ENCODE measurements around the gene ERF.
"Not testable (repeated sequence)": the region's sequence is repeated elsewhere in the genome, so short reads cannot be mapped to it uniquely, and the experiment has no call there.

ERF gene

DNA sequence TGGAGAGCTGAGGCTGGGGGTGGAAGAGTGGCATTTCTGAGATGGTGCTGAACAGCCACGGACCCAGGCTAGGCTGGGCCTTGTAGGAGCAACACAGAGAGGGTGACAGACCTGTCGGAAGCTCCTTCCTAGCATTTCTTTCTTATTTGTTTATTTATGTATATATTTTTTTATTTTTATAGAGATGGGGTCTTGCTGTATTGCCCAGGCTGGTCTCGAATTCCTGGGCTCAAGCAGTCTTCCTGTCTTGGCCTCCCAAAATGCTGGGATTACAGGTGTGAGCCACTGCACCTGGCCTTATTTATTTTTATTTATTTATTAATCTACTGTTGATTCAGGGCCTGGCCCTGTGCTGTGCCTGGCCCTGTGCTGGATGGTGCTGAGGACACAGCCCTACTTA, 20.6 kb upstream of the ERF start:
- in situ Hi-C loops (cut with MboI; ENCODE audit: low sequenced_read_pairs), result no loop called here

DNA sequence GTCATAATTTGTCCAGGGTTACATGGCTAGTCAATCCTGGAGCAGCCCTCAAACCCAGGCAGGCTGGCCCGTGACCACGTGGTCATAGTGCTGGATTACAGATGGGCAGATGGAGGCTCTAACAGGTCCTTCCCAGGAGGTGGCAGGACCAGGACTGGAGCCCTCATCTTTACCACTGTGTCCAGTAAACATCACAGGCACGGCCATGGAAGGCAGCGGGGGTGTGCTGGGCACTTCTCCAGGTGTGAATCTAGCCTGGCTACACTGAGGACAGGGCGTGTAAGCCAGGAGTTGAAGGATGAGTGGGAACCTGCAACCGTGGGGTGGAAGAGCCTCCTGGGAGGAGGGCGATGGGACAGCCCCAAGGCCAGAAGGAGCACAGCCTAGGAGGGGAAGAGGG, 20.2 kb upstream of the ERF start:
- in situ Hi-C loops (cut with MboI; ENCODE audit: low sequenced_read_pairs), result no loop called here

GRCh38 chr19:42274065-42274682, 19.2 kb upstream of the ERF start:
- in situ Hi-C loops (cut with MboI; ENCODE audit: low sequenced_read_pairs), result no loop called here

GRCh38 chr19:42273407-42274064, 18.6 kb upstream of the ERF start:
- in situ Hi-C loops (cut with MboI; ENCODE audit: low sequenced_read_pairs), result no loop called here

GRCh38 chr19:42272989-42273406, 18.1 kb upstream of the ERF start:
- in situ Hi-C loops (cut with MboI; ENCODE audit: low sequenced_read_pairs), result no loop called here

DNA sequence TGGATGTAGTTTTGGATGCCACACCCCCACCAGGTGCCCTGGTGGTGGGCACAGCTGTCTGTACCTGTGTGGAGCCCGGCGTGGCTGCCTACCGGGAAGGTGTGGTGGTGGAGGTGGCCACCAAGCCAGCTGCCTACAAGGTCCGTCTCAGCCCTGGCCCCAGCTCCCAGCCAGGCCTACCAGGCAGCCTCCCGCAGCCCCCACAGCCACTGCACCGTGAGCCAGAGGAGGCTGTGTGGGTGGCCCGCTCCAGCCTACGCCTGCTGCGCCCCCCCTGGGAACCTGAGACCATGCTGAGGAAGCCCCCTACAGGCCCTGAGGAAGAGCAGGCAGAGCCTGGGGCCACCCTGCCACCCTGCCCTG, 17.6 kb upstream of the ERF start:
- in situ Hi-C loops (cut with MboI; ENCODE audit: low sequenced_read_pairs), result no loop called here

DNA sequence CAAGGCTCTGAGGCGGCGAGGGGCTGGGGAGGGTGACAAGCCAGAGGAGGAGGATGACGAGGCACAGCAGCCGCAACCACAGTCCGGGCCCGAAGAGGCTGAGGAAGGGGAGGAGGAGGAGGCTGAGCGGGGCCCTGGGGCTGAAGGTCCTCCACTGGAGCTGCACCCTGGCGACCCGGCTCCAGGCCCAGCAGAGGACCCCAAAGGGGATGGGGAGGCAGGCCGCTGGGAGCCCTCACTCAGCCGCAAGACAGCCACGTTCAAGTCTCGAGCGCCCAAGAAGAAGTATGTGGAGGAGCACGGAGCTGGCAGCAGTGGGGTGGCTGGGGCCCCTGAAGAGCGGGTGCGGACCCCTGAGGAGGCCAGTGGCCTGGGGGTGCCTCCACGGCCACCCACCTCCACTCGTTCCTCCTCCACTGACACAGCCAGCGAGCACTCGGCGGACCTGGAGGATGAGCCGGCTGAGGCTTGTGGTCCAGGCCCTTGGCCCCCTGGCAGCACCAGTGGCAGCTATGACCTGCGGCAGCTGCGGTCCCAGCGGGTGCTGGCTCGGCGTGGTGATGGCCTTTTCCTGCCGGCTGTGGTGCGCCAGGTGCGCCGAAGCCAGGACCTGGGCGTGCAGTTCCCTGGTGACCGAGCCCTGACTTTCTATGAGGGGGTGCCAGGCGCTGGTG, 17.1 kb upstream of the ERF start:
- in situ Hi-C loops (cut with MboI; ENCODE audit: low sequenced_read_pairs), result no loop called here

DNA sequence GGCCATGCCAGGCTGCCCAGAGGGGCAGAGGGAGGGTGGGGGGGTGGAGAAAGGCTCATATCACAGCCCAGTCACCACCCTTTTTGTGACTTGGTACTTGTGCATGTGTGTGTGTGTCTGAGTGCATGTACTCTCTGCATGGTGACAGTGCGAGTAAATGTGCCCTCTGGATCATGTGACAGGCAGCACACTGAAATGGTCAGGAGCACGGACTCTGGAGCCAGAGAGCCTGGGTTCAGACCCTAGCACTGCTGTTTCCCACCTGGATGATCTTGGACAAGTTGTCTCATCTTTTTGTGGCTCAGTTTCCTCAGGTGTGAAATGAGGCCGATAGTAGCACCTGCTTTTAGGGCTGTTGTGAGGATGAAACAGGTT, 16.1 kb upstream of the ERF start:
- in situ Hi-C loops (cut with MboI; ENCODE audit: low sequenced_read_pairs), result no loop called here

- in situ Hi-C loops (cut with MboI; ENCODE audit: low sequenced_read_pairs), result no loop called here
Observed at GRCh38 chr19:42270346-42271044, 15.6 kb upstream of the ERF start.

GRCh38 chr19:42269478-42270345, 14.8 kb upstream of the ERF start:
- in situ Hi-C loops (cut with MboI; ENCODE audit: low sequenced_read_pairs), result no loop called here

- in situ Hi-C loops (cut with MboI; ENCODE audit: low sequenced_read_pairs), result no loop called here
Observed at GRCh38 chr19:42268704-42269477, 14.0 kb upstream of the ERF start, which contains the start of gene CIC. CIC (plus strand) TSS chr19:42269252; CDS start chr19:42271784, 2,532 bp downstream.

- in situ Hi-C loops (cut with MboI; ENCODE audit: low sequenced_read_pairs), result no loop called here
Observed at GRCh38 chr19:42268142-42268703, 13.3 kb upstream of the ERF start.

DNA sequence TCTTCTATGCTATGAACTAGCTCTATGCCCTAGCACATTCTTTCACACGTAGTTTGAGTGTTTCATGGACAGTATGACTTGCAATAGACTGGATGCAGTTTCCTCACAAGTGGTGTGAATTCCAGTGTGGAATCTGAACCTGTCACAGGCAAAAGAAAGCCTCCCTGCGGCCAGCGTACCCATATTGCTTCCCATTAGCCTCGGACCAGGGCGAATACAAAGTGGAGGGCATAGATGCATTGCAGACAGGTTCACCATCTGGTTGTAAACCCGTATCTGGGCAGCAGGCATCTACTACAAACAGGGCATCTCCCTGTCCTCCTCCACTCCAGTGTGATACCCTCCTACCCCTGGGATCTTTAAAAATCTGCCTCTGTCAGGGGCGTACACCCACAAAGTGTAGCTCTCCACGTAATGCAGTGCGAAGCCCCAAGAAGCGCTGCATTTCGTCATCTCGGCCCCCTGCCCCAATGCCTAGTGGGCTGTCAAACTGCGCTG, 12.8 kb upstream of the ERF start:
- in situ Hi-C loops (cut with MboI; ENCODE audit: low sequenced_read_pairs), result no loop called here

DNA sequence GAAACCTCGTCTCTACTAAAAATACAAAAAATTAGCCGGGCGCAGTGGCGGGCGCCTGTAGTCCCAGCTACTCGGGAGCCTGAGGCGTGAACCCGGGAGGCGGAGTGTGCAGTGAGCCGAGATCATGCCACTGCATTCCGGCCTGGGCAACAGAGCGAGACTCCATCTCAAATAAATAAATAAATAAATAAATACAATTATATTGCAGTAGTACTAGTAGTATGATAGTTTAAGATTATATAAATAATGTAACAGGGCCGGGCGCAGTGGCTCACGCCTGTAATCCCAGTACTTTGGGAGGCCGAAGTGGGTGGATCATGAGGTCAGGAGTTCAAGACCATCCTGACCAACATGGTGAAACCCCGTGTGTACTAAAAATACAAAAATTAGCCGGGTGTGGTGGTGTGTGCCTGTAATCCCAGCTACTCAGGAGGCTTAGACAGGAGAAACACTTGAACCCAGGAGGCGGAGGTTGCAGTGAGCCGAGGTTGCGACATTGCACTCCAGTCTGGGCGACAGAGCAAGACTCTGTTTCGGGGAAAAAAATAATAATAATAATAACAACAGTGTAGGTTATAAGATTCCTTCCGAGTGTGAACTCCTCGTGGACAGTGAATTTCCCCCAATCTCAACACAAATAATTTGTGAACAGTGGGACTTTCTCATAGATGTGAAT, 12.1 kb upstream of the ERF start:
- in situ Hi-C loops (cut with MboI; ENCODE audit: low sequenced_read_pairs), result not testable (repeated sequence)

DNA sequence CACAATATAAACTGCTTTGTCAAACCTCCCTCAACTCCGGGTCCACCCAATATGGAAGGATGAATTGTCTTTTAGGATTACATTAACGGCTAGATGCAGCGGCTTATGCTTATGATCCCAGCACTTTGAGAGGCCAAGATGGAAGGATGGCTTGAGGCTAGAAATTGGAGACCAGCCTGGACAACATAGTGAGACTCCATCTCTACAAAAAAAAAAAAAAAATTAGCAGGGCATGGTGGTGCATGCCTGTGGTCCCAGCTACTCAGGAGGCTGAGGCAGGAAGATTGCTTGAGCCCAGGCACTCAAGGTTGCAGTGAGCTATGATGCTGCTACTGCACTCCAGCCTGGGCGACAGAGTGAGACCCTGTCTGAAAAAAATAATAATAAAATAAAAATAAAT, 11.2 kb upstream of the ERF start:
- in situ Hi-C loops (cut with MboI; ENCODE audit: low sequenced_read_pairs), result not testable (repeated sequence)

- in situ Hi-C loops (cut with MboI; ENCODE audit: low sequenced_read_pairs), result no loop called here
Observed at GRCh38 chr19:42261763-42262162, 6.8 kb upstream of the ERF start.

GRCh38 chr19:42257842-42258241, 2.9 kb upstream of the ERF start:
- in situ Hi-C loops (cut with MboI; ENCODE audit: low sequenced_read_pairs), result not testable (repeated sequence)

DNA sequence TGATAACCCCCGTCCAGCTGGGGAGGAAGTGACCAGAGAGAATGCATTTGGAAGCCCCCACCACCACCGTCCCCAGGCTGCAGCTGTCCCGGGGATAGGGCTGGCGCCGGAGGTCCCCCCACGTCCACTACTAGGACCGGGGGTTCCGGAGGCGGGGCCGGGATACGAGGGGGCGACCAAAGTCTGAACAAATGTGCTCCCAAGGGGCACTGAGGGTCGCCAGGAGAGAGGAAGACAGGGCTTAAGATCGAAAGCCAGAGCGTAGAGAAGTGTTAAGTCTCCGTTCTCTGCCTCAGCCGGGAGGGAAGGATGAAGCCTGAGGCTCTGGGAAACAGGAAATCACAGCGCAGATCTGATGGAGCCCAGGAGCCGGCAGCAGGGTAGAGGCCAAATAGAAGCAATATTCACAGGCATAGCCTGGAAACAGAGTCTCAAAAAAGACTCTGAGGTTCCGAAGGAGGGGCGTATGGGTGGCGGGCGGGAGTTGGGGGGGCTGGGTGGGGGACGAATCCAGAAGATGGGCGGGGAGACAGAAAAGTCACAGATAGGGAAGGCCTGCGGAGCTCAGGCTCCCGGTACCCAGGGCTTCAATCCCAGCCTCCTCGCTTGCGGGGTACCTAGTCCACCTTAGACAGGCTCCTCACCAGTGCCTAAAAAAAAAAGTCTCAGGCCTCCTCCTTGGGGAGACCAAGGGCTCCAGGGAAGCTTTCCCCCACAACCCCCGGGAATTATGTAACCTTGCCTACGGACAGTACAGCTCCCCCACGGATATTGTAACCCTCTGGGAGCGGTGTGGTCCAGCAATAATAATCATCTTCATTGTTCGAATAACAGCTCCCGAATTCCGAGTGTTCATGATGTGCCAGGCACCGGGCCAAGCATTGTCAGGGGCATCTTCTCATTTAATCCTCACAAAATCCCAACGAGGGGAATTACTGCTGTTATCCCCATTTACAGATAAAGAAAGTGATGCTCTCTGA, 1.1 kb upstream of the ERF start:
- in situ Hi-C loops (cut with MboI; ENCODE audit: low sequenced_read_pairs), result no loop called here

Measured in HL-60/S4 (cell line).